ENCODE data around the gene NR1H4.

The NR1H4 gene

DNA sequence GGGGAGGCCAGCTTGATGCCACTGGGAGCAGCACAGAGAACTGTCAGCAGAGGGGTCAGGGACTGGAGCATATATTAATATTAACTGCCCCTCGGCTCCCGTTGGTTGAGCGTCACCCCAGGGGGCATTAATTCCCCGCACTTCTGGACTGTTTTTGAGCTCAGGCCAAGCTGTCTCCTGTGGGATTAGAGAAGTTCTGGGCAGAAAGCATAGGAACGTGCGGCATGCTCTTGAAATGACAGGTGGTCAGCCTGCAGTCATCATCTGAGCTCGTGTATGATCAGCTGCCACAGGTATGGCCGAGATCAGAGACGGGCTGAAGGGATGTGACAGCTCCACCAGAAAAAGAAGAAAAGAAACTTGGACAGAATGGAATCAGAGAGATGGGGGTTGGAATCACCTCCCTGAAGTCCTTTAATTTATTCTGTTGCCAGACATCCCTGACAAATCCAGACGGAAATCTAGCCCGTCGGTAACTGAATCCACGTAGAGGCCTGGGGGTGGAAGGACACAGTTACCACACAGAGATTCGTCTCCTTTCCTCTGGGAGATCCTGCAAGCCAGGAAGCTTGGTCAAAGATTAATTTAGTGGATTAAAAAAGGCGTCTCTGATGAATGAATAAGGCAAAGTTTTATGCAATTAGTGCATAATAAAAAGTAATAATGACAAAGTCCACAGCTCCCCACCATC, 23.6 kb downstream of the NR1H4 start:
- TF ChIP-seq, protein P1, sequence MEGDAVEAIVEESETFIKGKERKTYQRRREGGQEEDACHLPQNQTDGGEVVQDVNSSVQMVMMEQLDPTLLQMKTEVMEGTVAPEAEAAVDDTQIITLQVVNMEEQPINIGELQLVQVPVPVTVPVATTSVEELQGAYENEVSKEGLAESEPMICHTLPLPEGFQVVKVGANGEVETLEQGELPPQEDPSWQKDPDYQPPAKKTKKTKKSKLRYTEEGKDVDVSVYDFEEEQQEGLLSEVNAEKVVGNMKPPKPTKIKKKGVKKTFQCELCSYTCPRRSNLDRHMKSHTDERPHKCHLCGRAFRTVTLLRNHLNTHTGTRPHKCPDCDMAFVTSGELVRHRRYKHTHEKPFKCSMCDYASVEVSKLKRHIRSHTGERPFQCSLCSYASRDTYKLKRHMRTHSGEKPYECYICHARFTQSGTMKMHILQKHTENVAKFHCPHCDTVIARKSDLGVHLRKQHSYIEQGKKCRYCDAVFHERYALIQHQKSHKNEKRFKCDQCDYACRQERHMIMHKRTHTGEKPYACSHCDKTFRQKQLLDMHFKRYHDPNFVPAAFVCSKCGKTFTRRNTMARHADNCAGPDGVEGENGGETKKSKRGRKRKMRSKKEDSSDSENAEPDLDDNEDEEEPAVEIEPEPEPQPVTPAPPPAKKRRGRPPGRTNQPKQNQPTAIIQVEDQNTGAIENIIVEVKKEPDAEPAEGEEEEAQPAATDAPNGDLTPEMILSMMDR (conservative IDR thresholded peaks at IDR 0.05), result no peak
- H3K27ac ChIP-seq, result no peak overlapping the region

DNA sequence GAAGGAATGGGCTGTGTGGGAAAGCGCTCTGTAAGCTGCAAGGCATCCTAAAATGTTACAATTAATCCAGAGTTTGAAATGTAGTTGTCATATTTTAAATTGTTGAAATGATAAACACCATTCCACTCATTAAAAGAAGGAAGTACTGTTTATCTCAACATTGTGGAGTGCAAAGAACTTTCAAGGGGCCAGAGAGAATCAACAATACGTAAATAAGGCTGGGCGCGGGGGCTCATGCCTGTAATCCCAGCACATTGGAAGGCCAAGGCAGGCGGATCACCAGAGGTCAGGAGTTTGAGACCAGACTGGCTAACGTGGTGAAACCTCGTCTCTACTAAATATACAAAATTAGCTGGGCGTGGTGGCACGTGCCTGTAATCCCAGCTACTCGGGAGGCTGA, 24.5 kb downstream of the NR1H4 start:
- H3K27ac ChIP-seq, result no peak overlapping the region
- TF ChIP-seq, protein P1 (conservative IDR thresholded peaks at IDR 0.05), result no peak

GRCh38 chr12:100499416-100499815, 25.8 kb downstream of the NR1H4 start:
- TF ChIP-seq, protein P1 (conservative IDR thresholded peaks at IDR 0.05), result no peak
- H3K27ac ChIP-seq, result no peak overlapping the region

DNA sequence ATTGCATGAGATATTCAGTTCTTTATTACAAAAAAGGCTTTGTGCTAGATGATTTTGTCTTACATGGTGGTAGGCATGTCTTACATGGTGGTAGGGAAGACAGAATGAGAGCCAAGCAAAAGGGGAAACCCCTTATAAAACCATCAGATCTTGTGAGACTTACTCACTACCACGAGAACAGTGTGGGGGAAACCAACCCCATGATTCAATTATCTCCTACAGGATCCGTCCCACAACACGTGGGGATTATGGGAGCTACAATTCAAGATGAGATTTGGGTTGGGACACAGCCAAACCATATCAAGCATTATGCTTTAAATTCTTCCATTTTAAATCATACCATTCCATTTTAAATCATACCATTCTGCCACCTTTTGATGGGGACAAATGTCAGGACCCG, 29.1 kb downstream of the NR1H4 start:
- H3K27ac ChIP-seq, result peak overlapping the region; percentile 58

- TF ChIP-seq, protein P1 (conservative IDR thresholded peaks at IDR 0.05), result no peak
- peak overlapping the region; percentile 58 for H3K27ac ChIP-seq
Observed at GRCh38 chr12:100503228-100503628, 29.6 kb downstream of the NR1H4 start.

DNA sequence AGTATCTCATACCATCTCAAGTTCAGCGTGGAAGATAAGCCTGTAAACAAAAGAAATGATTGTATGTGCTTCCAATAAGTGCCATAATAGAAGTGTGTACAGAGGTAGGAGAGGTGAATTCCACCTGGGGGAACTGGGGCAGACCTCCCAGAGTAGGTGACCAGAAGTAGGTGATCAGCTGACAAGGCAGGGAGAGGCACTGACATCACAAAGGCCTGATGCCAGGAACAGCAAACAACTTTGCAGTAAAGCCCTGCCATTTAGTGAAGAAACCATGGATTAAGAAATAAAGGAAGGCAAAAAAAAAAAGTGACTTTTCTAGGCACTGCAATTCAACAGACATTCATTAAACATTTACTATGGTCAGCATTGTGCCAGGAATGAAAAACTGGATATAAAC, 31.1 kb downstream of the NR1H4 start:
- H3K27ac ChIP-seq, result peak overlapping the region; percentile 58

GRCh38 chr12:100508751-100509150, 35.1 kb downstream of the NR1H4 start:
- TF ChIP-seq, protein P1 (conservative IDR thresholded peaks at IDR 0.05), result no peak
- no peak overlapping the region for H3K27ac ChIP-seq

More for the DNA sequence above, 31.1 kb downstream of the NR1H4 start:
- TF ChIP-seq, protein P1 (conservative IDR thresholded peaks at IDR 0.05), result no peak

GRCh38 chr12:100512692-100513091, 39.0 kb downstream of the NR1H4 start:
- TF ChIP-seq, protein P1 (conservative IDR thresholded peaks at IDR 0.05), result no peak
- no peak overlapping the region for H3K27ac ChIP-seq

All from VCaP (cell line).